Measurements from ENCODE around the gene ARIH1. TPM values are rescaled to one million over a fixed set of nuclear protein-coding genes. Genes with fewer than 3 reads are reported as not detected.

The ARIH1 gene
- total RNA-seq, 1 donor from 2014 or later: 172 TPM

- peaks cover 61% of the 10 kb centered on the region for H3K36me3 Mint-ChIP-seq (ENCODE audit: unreplicated experiment)
These were observed 105.7 kb downstream of the ARIH1 start for GRCh38 chr15:72579814-72580213.

GRCh38 chr15:72584006-72584405 is 109.9 kb downstream of the ARIH1 start:
- peaks cover 60% of the 10 kb centered on the region for H3K36me3 Mint-ChIP-seq (ENCODE audit: unreplicated experiment)
- no peak for TF ChIP-seq CTCF (IDR thresholded peaks at IDR 0.05)
- no peaks in the 10 kb centered on the region for H3K27me3 Mint-ChIP-seq (ENCODE audit: unreplicated experiment)
- peaks cover 4% of the 10 kb centered on the region for H3K9me3 Mint-ChIP-seq (ENCODE audit: unreplicated experiment)
- H3K4me3 Mint-ChIP-seq (ENCODE audit: unreplicated experiment): no peak overlapping the region
- DNase-seq (ENCODE audit: extremely low spot score, unreplicated experiment): no peak
- H3K27ac Mint-ChIP-seq (ENCODE audit: unreplicated experiment): no peak overlapping the region
- H3K4me1 Mint-ChIP-seq (ENCODE audit: unreplicated experiment): no peaks in the 10 kb centered on the region

More at GRCh38 chr15:72579814-72580213, 105.7 kb downstream of the ARIH1 start:
- Mint-ChIP-seq H3K4me3 (ENCODE audit: unreplicated experiment) (no peak overlapping the region), H3K27ac (ENCODE audit: unreplicated experiment) (no peak overlapping the region), H3K4me1 (ENCODE audit: unreplicated experiment) (no peaks in the 10 kb centered on the region), H3K27me3 (ENCODE audit: unreplicated experiment) (no peaks in the 10 kb centered on the region), H3K9me3 (ENCODE audit: unreplicated experiment) (peaks cover 5% of the 10 kb centered on the region)
- no peak for DNase-seq (ENCODE audit: extremely low spot score, unreplicated experiment)
- TF ChIP-seq CTCF (IDR thresholded peaks at IDR 0.05): no peak

- Mint-ChIP-seq H3K4me3 (ENCODE audit: unreplicated experiment) (no peak overlapping the region), H3K27me3 (ENCODE audit: unreplicated experiment) (no peaks in the 10 kb centered on the region), H3K36me3 (ENCODE audit: unreplicated experiment) (peaks cover 52% of the 10 kb centered on the region), H3K27ac (ENCODE audit: unreplicated experiment) (peak overlapping the region; percentile 46), H3K9me3 (ENCODE audit: unreplicated experiment) (no peaks in the 10 kb centered on the region), H3K4me1 (ENCODE audit: unreplicated experiment) (no peaks in the 10 kb centered on the region)
- no peak for DNase-seq (ENCODE audit: extremely low spot score, unreplicated experiment)
- no peak for TF ChIP-seq CTCF (IDR thresholded peaks at IDR 0.05)
These were observed 110.9 kb downstream of the ARIH1 start for GRCh38 chr15:72585025-72585424.

- TF ChIP-seq CTCF (IDR thresholded peaks at IDR 0.05): peak; percentile 25
- no peak for DNase-seq (ENCODE audit: extremely low spot score, unreplicated experiment)
- Mint-ChIP-seq H3K9me3 (ENCODE audit: unreplicated experiment) (no peaks in the 10 kb centered on the region), H3K36me3 (ENCODE audit: unreplicated experiment) (peaks cover 49% of the 10 kb centered on the region), H3K4me3 (ENCODE audit: unreplicated experiment) (no peak overlapping the region), H3K27ac (ENCODE audit: unreplicated experiment) (no peak overlapping the region), H3K4me1 (ENCODE audit: unreplicated experiment) (no peaks in the 10 kb centered on the region), H3K27me3 (ENCODE audit: unreplicated experiment) (no peaks in the 10 kb centered on the region)
These were observed 111.4 kb downstream of the ARIH1 start for GRCh38 chr15:72585476-72586058.

GRCh38 chr15:72588096-72588495 is 114.0 kb downstream of the ARIH1 start:
- H3K4me3 Mint-ChIP-seq (ENCODE audit: unreplicated experiment): no peak overlapping the region
- no peaks in the 10 kb centered on the region for H3K4me1 Mint-ChIP-seq (ENCODE audit: unreplicated experiment)
- DNase-seq (ENCODE audit: extremely low spot score, unreplicated experiment): no peak
- no peak for TF ChIP-seq CTCF (IDR thresholded peaks at IDR 0.05)
- H3K36me3 Mint-ChIP-seq (ENCODE audit: unreplicated experiment): peaks cover 32% of the 10 kb centered on the region
- no peaks in the 10 kb centered on the region for H3K9me3 Mint-ChIP-seq (ENCODE audit: unreplicated experiment)
- no peaks in the 10 kb centered on the region for H3K27me3 Mint-ChIP-seq (ENCODE audit: unreplicated experiment)
- no peak overlapping the region for H3K27ac Mint-ChIP-seq (ENCODE audit: unreplicated experiment)

All from osteocyte (in vitro differentiated cells).